Caki2 (cell line): Measurements from ENCODE around the gene ZNF33B. TPM values are rescaled to one million over a fixed set of nuclear protein-coding genes. Genes with fewer than 3 reads are reported as not detected.
"Not testable (repeated sequence)": the region's sequence is repeated elsewhere in the genome, so short reads cannot be mapped to it uniquely, and the experiment has no call there.

ENCODE experiments used
- DNase-seq: peaks from one replicate; pipeline ENCODE4 v3.0.0-alpha.2; 2015; ENCODE audit warnings: low read depth
- in situ Hi-C: cut with HindIII; loops from 2 replicates; pipeline ENCODE4 v1.10.0; 2016; ENCODE audit warnings: low sequenced_read_pairs, low pct_unique_long_range_greater_than_20kb, mixed read lengths
- total RNA-seq: library from RNA; depleted of rRNA; stranded (reverse); fragments of >200 nt; shearing (Covaris generic); gene quantifications from 2 replicates; pipeline ENCODE4 v1.2.3, GENCODE V29; 2014; ENCODE audit warnings: low replicate concordance

ZNF33B gene
- total RNA-seq, 1 experiment from 2014 or later, result 12.7 TPM

GRCh38 chr10:42630537-42631134 is 7.7 kb downstream of the ZNF33B start:
- in situ Hi-C loops, result no loop called here
- peak; percentile 75 for DNase-seq

- no peak for DNase-seq
- in situ Hi-C loops, result no loop called here
Observed at GRCh38 chr10:42623929-42624328, 14.4 kb downstream of the ZNF33B start.

GRCh38 chr10:42618424-42618823 is 19.9 kb downstream of the ZNF33B start:
- DNase-seq, result no peak
- in situ Hi-C loops, result no loop called here

- in situ Hi-C loops, result no loop called here
- no peak for DNase-seq
Observed at GRCh38 chr10:42615419-42615818, 23.0 kb downstream of the ZNF33B start.

- peak; percentile 21 for DNase-seq
- in situ Hi-C loops, result no loop called here
Observed at GRCh38 chr10:42609872-42610271, 28.5 kb downstream of the ZNF33B start.

- DNase-seq, result no peak
- in situ Hi-C loops, result no loop called here
Observed at GRCh38 chr10:42598249-42598873, 40.0 kb downstream of the ZNF33B start.

GRCh38 chr10:42596196-42596595 is 42.2 kb downstream of the ZNF33B start:
- DNase-seq, result no peak
- in situ Hi-C loops, result no loop called here

GRCh38 chr10:42594246-42594650 is 44.1 kb downstream of the ZNF33B start:
- in situ Hi-C loops, result no loop called here
- DNase-seq, result no peak

GRCh38 chr10:42593284-42593683 is 45.1 kb downstream of the ZNF33B start:
- peak; percentile 30 for DNase-seq
- in situ Hi-C loops, result no loop called here

GRCh38 chr10:42583828-42584227 is 54.5 kb downstream of the ZNF33B start:
- in situ Hi-C loops, result no loop called here
- DNase-seq, result no peak

GRCh38 chr10:42578019-42578418 is 60.4 kb downstream of the ZNF33B start:
- in situ Hi-C loops, result no loop called here
- DNase-seq, result no peak

- DNase-seq, result no peak
Observed at GRCh38 chr10:42576338-42576737, 62.0 kb downstream of the ZNF33B start.

GRCh38 chr10:42574336-42574735 is 64.0 kb downstream of the ZNF33B start:
- in situ Hi-C loops, result no loop called here

More at GRCh38 chr10:42576338-42576737, 62.0 kb downstream of the ZNF33B start:
- in situ Hi-C loops, result no loop called here

GRCh38 chr10:42556931-42557330 is 81.4 kb downstream of the ZNF33B start:
- DNase-seq, result no peak
- in situ Hi-C loops, result no loop called here

More at GRCh38 chr10:42574336-42574735, 64.0 kb downstream of the ZNF33B start:
- DNase-seq, result no peak

- in situ Hi-C loops, DNase-seq: not testable (repeated sequence)
Observed at GRCh38 chr10:42553576-42553975, 84.8 kb downstream of the ZNF33B start.

- no peak for DNase-seq
- in situ Hi-C loops, result no loop called here
Observed at GRCh38 chr10:42553064-42553407, 85.3 kb downstream of the ZNF33B start.

GRCh38 chr10:42552188-42553063 is 85.9 kb downstream of the ZNF33B start:
- in situ Hi-C loops, result no loop called here
- DNase-seq, result peak; percentile 94

- in situ Hi-C loops, result no loop called here
- DNase-seq, result no peak
Observed at GRCh38 chr10:42551582-42552187, 86.7 kb downstream of the ZNF33B start.

- in situ Hi-C loops, result no loop called here
- no peak for DNase-seq
Observed at GRCh38 chr10:42549851-42550250, 88.5 kb downstream of the ZNF33B start.
